OCI-M1 (cell line): ENCODE data around the gene COL5A1.
"Not testable (repeated sequence)": the region's sequence is repeated elsewhere in the genome, so short reads cannot be mapped to it uniquely, and the experiment has no call there.

Experiments
- DNase-seq: peaks from one replicate; lab custom pipeline; 2025; lab: John Stamatoyannopoulos, UW

The COL5A1 gene

DNA sequence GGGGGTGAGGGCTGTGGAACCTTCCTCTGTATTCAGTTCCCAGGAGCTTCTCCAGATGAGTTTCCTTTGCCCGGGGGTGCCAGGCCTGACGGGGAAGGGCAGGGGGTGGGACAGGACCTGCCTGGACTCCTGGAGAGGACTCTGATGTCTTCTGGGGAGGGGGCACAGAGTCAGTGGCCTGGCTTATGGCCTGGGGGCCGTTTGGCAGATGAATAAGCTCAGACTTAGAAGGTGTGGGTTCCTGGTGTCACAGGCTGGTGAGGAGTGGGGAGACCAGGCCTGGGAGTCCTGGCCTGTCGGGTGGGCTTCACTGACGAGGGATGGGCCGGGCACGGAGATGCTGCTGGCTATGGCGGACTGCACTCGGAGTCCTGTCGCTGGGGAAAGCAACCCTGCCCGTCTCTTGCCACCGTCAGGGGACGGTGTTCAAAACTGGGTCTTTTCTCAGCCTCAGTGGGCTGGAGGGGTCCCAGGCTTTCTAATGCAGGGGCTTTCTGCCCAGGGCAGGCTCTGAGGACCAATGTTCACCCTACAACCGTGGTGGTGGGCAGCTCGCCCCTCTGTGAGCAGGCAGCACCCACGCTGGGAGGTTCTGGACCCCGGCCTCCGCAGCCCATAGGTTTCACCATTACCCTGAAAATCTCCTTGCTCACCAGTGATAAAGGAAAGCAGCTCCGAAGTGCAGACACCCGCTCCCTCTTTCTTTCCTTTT, 16.2 kb downstream of the COL5A1 start:
- no peak for DNase-seq

DNA sequence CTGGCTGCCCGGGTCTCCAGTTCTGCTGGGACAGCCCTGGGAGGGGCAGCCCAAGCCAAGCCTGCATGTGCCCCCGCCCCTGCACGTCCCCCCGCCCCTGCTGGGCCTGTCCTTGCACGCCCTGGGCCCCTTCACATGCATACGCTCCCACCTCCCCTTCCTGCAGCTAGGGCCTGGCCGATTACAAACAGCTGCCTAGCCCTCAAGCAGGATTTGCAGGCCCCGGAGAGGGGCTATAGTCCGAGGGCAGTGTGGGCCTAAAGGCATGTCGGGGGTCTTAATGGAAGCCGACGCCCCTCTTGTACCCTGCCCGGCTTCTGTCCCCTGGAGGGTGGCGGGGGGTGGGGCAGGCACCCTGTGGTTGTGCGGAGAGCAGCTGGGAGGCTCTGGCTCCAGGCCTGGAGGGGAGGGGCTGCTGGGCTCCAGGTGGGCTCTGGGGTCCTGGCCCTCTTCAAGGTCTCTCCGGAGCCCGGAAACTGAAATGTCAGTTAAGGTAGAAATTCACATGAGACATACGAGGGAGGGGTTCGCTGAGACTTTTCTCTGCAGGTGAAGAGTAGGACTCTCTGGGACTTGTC, 16.9 kb downstream of the COL5A1 start:
- no peak for DNase-seq

DNA sequence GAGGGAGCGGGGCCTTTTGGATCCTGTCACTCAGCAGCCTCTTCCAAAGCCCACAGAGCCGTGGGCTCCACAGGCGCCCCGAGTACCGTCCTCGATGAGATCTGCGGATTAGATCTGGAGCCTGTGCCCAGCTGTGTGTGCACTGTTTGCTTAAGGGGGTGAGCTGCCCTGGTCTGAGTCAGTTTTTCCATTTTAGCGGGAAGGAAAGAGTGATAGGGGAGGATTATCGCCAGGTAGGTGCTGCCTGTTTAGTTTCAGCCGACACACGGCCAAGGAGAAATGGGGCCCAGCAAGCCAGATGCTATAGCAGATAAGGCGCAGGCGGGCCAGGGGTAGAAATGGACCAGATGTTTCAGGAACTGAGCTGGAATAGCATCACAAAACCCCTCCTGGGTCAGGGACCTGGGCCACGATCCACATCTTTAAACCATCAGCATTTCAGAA, 18.1 kb downstream of the COL5A1 start:
- DNase-seq: no peak

DNA sequence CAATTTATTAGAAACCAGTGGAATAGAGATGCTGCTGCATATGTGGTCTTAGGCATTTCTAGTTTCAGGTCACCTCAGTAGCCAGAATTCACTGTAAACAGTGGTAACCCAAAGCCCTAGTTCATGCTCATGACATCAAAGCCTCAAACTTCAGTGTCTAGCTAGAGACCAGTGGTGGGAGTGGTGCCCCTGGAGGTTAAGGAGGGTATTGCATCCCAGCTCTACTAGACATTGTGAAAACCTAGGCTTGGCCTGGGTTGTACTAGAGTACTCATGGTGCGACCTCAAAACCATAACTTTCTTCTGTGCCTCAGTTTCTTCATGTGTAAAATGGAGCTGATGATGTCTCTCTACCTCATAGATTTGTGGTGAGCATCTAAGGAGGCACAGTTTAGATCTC, 18.8 kb downstream of the COL5A1 start:
- peak; percentile 37 for DNase-seq

DNA sequence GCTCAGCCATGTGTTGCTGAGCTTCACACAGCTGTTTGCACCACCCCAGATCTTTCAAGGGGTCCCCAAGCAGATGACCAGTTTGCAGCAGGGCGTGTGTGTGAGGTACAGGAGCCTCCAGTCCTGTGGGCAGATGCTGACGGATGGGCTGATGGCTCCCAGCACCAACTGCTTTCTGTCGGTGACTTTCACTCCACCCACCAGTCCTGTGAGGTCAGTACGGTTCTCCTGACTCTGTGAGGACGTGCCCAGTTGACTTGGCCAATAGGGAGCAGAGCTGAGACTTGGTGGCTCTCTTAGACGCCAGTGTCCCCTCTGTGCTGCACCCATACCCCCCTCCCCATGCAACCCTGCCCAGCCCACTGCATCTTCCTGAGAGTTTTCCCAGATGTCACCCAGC, 19.7 kb downstream of the COL5A1 start:
- DNase-seq: no peak

DNA sequence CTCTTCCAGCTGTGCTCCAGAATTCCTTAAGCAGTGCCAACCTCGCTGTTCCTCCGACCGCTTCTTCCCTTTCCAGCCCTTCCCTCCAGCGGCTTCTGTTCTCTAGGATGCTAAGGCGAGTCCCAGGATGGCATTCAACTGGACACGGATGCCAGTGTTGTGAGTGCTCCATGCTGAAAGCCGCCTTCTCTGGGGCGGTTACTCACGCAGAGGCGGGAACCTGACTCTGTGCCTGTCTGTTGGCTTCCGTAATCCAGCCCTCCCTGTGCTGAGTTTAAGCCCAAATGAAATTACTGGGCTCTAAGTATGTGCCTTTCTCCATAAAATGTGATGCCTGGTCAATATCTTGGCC, 20.2 kb downstream of the COL5A1 start:
- DNase-seq: no peak

DNA sequence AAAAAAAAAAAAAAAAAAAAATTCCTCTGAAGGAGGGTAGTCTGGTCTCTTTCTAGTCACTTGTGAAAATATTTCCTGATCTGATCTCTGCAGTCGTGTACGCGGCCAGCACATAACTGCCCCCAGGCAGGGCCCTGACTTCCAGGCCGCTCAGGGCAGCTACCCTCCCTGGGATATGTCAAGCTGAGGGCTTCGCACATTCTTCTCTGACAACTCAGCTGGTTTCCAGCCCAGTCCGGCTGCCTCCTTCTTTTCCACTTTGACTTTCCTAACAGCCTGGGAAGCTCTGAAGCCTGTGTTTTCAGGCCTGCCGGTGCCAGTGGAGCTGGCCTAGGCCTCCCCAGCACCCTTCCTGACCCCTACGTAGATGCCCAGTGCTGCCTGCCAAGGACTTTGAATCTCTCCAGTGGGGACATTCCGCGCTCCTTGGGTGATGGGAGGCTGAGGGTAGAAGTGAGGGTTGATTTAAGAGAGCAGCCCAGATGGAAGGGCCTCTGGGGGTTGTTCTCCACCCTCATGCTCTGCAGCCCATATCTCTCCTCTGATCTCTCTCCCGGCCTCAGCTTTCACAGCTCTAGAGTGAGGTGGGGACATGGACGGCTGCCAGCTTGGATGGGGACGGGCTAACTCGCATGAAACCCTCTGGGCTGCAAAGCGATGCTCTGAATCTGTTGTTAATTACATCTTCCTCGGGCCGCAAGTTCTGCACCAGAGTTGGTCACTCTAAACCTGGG, 20.7 kb downstream of the COL5A1 start:
- no peak for DNase-seq

DNA sequence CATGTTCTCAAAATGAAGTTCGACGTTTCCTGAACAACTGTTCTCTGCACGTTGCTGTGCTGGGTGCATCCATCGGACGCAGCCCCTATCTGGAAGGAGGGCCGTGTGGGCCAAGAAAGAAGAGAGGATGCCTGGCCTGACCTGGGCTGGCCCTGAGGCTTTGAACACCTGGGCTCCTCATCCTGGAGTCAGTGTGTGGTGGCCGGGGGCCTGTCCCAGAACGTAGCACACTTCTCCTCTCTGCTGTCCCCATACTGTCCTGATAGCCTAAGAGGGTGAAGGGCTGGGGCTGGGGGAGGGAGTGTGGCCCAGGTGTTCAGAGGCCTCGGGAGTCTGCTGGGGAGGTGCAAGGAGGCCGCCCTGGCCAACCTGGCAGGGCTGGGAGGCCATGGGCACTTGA, 21.5 kb downstream of the COL5A1 start:
- DNase-seq: no peak

DNA sequence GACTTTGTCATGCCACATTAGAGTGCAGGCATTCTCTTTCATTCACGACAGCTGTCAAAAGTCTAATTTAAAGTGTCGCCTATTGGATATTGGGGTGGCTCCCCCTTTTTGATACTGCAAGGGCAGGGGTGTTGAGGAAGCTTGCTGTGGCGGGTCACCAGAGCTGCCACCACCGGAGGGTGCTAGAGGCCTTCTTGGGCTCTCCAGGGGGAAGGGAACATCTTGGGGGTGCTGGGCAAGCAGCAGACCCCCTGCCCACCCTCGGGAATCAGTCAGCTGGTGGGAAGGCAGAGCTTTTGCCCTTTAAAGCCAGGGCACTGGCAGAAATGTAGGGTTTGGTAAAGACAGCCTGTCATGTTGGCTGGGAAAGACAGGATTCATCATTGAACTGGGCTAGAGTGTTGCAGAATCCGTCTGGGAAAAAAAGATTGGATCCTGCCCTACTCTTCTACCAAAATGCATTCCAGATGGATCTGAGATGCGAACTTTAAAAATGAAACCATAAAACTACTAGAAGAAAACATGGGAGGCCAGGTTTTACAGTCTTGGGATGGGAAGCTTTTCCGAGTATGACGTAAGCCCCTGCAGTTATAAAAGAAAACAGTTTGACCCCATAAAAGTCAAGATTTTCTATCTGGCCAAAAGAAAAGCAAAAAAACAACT, 22.3 kb downstream of the COL5A1 start:
- DNase-seq: no peak

DNA sequence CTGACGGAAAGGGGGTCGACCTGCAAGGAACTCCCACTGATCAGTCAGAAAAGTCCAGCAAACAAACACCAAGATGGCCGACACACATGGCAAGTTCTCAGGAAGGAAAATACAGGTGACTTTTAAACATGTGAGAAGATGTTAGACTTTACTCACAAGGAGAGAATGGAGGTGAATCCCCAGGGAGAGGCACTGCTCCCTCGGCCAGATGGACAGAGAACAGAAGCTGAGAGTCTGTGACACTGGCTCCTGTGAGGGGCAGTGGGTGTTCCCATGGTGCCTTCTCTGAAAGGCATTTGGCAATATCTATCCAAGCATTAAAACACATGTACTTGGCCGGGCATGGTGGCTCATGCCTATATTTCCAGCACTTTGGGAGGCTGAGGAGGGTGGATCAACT, 22.8 kb downstream of the COL5A1 start:
- no peak for DNase-seq

DNA sequence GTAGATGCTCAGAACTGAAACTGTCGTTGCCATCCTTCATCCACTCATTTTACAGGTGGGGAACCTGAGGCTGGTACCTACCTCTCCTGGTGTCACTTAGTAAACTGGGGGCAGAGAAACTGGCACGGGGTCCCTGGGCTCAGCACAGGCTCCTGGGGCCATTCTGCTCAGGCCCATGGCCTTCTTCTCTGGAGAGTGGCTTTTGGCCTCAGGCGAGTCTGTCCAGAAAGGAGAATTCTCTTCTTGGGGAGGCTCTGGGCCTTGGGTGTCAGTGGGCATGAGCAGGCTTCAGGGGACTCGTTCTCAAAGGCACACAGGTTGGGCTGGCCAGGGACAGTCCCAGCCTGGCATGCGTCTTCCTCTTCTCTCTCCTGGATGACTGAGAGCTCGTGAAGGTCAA, 24.6 kb downstream of the COL5A1 start:
- no peak for DNase-seq

DNA sequence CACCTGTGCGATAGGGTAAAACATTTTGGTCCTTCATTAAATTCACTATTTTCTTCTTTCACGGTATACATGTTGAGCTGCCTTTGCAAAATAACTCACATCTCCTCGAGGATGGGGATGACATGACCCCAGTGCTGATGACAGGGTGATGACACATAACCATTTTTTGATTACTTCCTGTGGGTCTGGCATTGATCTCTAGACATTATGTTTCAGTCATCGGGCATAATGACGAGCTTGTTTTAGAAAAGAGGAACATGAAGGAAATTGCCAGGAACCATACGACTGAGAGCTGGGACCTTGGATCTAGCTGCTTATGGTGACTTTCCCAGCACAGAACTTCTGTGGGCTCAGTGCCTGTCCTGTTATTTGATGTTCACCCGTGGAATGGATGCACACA, 25.2 kb downstream of the COL5A1 start:
- no peak for DNase-seq

DNA sequence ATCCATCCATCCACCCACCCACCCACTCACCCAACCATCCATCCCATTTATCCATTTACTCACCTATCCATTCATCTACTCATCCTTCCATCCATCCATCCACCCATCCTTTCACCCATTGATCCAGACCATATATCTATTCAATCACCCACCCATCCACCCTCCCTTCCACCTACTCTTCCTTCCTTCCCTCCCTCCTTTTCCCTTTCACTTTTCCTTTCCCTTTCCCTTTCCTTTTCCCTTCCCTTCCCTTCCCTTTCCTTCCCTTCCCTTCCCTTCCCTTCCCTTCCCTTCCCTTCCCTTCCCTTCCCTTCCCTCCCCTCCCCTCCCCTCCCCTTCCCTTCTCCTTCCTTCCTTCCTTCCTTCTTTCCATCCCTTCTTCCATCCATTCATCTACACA, 27.4 kb downstream of the COL5A1 start:
- not testable (repeated sequence) for DNase-seq

DNA sequence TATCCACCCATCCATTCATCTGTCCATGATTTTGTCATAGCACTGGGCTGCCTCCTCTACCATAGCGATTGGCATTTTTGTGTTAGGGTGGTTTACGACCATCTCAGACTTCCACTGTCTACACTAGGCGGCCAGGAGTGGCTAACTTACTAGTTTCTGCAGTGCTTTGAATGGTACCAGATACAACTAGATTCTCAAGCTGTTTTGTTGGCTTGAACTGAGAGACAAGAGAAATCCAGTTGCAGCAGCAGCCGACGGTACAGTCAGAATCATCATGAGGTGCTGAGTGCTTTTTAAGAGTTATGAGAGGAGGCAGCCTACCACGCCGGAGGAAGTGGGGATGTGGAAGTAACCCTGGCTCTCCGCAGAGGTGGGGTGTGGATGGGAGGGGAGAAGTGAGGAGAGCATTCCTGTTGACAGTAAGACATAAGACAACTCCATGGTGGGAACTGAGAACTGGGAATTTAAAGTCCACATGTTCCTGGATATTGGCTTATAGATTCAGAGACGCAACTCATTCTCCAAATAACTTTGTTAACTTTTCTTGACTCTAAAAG, 27.9 kb downstream of the COL5A1 start:
- no peak for DNase-seq

DNA sequence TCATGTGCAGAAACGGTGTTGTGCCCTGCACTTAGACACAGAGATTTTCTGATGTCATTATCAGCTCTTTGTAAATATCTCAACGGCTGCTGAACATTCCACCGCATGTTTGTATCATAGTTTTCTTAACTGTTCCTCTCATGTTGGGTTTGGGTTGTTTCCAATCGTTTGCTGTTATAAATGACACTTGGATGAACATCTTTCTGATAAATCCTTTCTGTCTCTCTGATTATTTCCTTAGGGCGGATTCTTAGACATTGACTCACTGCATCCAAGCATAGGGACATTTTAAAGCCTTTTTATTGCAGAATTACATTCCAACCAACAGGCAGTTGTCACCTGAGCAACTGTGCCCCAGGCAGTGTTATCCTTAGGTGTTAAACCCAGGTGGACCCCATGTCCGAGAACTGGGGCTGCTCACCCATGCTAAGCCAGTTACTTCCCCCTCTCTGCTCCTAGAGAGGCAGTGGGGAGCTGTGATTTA, 28.5 kb downstream of the COL5A1 start:
- DNase-seq: no peak

DNA sequence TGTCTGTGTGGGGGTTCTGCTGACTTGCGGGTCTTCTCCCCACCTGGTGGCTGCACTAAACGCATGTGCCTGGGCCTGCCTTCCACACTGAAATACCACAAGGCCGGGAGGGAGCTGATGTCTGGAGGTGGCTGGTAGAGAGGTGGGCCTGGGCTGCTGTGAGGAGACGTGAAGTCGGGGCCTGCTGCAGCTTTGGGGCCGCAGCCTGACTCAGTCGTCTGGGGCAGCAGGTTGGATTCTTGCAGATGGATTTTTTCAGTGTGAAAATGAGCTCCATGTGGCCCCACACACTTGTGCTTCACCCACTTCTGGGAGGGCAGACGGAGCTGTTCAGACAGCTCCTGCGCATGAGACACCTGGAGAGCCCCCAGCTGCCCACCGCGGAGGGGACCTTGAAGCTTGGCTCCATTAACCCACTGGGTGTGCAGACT, 29.3 kb downstream of the COL5A1 start:
- DNase-seq: no peak

DNA sequence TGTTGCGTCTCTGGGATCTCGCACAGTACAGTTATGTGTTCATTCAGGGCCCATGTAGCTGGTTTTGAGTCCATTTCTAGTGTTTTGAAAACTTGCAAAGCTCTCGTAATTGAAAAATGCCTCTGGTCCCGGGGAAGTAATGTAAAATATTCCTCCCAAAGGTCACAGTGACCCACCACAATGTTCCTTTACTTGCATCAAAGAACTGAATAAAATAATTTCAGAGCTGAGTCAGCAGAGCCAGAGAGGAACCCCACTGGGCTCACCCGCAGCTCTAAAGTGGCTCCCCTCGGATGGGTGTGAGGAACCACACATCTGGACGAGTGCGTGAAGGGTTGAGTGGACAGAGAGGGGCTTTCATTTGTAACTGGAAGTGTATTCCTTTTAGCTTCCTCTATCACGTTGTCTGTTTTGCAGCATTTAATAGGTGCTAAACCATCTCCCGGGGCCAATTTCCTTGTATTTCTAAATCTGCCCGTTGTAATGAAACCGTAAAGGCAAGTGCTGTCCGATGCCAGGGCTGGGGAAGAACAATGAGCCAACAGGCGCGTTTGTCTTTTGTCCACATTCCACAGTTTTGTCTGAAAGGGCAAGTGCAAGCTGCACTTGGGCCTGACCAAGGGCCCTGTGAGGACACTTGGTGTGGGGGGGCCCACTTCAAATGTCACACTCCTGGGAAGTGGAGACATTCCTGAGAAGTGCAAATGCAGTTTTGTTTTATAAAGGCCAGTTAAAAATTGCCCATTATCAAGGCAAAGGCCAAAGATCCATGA, 29.9 kb downstream of the COL5A1 start:
- no peak for DNase-seq

DNA sequence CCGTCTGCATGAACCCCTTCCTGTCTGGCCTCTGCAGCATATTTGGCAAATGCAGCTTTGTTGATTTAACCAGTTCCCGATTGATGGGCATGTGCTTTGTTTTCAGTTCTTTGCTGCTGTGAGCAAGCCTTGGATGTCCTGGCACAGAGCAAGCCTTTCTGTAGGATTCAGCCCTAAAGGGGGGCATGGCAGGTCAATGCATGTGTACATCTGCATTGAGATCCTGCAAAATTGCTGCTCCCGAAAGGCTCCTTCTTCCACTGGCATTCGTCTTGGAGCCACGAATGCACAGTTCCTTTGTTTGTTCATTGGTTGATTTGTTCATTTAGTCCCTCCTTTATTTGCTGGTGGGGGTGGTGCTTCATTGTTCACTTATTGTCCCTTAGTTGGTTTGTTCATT, 34.8 kb downstream of the COL5A1 start:
- DNase-seq: no peak

DNA sequence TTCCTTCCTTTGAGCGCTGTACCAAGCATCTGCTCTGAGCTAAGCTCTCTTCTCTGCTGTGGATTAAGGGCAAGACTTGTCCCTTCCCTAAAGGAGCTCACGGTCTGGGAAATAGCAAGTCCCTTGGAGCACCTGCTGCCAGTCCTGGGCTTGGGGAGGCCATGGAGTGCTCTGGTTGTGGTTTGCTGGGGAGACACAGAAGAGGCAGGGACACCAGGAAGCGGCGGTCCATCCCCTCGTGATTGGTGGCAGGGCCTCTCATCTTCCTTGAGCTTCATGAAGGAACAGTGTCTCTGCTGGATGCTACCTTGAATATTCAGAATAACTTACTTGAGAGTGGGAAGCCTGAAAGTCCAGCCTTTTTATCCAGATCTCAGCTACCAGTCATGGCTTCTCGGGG, 35.3 kb downstream of the COL5A1 start:
- DNase-seq: no peak

DNA sequence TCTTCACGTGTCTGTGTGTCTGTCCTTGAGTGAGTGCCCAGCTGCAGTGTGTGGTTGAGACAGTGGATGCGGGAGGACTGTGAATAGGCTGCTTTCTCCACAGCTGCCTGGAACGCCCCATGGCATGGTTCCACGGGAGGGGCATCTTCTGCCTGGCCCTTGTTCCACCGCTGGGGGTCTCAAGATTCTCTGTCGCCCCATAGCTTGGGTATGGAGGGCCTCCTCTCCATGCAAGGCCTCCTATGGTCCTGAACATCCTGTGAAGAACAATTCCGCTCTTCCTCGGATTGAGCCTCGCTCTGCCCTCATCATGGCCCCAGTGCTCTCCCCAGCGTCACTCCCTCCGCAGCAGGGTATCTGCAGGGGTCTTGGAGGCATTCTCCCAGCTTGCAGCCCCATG, 36.1 kb downstream of the COL5A1 start:
- no peak for DNase-seq

DNA sequence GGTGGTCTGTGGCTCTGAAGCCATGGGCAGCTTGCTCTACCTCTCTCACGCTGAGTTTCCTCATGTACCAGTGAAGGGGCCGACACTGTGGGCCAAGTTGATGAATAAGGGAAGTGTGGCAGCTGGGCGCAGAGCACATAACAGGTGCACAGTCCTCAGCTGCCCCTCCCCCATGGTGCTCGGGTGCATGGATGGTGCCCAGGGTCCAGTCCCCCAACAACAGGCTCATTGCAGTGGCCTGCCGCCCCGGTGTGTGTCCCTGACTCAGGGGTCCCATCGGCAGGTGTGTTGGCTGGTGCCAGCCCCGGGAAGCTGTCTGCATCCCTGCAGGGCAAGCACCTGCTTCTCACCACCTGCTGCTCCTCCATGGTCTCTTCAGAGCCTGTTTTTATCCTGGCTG, 36.6 kb downstream of the COL5A1 start:
- DNase-seq: no peak
